ENCODE measurements around the gene IL17RE.
"Not testable (repeated sequence)": the region's sequence is repeated elsewhere in the genome, so short reads cannot be mapped to it uniquely, and the experiment has no call there.

DNA sequence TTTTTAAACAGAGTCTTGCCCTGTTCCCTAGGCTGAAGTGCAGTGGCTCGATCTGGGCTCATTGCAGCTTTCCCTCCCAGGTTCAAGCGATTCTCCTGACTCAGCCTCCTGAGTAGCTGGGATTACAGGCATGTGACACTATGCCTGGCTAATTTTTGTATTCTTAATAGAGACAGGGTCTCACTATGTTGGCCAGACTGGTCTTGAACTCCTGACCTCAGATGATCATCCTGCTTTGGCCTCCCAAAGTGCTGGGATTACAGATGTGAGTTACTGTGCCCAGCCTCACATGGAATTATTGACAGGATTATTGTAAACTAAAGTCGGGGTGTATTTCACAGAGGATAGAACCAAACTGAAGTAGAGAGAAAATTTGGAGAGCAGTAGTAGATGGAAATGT is 6.9 kb upstream of the IL17RE start:
- TF ChIP-seq, protein P1, sequence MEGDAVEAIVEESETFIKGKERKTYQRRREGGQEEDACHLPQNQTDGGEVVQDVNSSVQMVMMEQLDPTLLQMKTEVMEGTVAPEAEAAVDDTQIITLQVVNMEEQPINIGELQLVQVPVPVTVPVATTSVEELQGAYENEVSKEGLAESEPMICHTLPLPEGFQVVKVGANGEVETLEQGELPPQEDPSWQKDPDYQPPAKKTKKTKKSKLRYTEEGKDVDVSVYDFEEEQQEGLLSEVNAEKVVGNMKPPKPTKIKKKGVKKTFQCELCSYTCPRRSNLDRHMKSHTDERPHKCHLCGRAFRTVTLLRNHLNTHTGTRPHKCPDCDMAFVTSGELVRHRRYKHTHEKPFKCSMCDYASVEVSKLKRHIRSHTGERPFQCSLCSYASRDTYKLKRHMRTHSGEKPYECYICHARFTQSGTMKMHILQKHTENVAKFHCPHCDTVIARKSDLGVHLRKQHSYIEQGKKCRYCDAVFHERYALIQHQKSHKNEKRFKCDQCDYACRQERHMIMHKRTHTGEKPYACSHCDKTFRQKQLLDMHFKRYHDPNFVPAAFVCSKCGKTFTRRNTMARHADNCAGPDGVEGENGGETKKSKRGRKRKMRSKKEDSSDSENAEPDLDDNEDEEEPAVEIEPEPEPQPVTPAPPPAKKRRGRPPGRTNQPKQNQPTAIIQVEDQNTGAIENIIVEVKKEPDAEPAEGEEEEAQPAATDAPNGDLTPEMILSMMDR (IDR thresholded peaks at IDR 0.05) = not testable (repeated sequence)
- TF ChIP-seq POLR2A (IDR thresholded peaks at IDR 0.05) = not testable (repeated sequence)
